Stimulated activated CD8-positive, alpha-beta memory T cell treated with anti-CD3 and anti-CD28 coated beads, Interleukin-12 subunit alpha, Interleukin-12 subunit beta, amount 100 ng/mL, for 4 hours (primary cell): Measurements from ENCODE around the gene TTBK1.

Experiments
- DNase-seq: peaks from one replicate; pipeline ENCODE4 v3.0.0-alpha.2; 2020; ENCODE audit warnings: low read depth

TTBK1 gene

GRCh38 chr6:43304882-43305281 is 61.6 kb downstream of the TTBK1 start:
- no peak for DNase-seq

- DNase-seq = no peak
These were observed 62.8 kb downstream of the TTBK1 start for GRCh38 chr6:43306086-43306485.

DNA sequence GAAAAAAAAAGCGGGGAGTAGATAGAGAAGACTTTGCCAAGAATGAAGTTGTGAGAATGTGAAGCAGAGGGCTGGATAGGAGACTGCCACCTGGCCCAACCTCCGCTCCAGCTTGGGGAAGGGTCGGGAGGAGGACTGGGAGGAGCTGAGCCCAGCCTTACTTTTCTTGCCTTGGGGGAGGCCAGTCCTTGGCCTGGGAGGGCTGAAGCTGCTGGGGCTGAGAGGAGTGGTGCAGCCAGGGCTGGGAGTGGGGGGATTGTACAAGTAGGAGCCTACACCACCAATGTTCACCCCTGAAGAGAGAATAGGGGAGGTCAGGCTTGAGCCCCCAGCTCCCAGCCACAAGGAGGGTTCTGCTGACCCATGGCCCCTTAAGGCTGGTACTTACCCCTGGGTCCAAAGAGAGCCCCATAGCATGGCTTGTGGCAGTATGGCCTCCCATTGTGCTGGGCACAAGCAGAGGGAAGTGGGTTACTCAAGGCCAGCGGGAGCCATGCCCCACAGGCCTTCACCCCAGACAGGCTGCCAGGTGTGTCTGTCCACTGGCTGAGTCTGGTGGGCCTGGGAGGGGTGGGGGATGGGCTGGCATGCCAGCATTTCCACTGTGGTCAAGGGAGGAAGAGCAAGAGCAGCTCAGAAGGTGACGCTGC is 64.3 kb downstream of the TTBK1 start:
- no peak for DNase-seq

- peak; percentile 26 for DNase-seq
These were observed 65.1 kb downstream of the TTBK1 start, which contains the start of gene CRIP3 for GRCh38 chr6:43308101-43308989. Gene CRIP3, minus strand, starts transcription at chr6:43308826. Its CDS starts 34 bp downstream, at chr6:43308792.

- DNase-seq = no peak
These were observed 65.8 kb downstream of the TTBK1 start for GRCh38 chr6:43308990-43309477.

DNA sequence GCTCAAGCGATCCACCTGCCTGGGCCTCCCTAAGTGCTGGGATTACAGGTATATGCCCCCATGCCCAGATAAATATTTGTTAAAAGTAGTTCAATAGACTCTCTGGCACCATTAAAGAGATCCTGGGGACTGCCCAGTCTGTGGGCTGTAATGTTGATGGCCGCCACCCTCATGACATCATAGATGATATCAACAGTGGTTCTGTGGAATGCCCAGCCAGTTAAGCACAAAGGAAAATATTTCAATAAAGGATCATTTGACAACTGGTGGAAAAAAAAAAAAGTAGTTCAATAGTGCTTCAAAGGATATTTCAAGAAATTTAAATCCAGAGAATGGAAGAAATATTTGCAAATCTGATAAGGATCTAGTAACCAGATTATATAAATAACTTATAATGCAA is 66.9 kb downstream of the TTBK1 start:
- no peak for DNase-seq

- no peak for DNase-seq
These were observed 67.3 kb downstream of the TTBK1 start for GRCh38 chr6:43310624-43311023.

DNA sequence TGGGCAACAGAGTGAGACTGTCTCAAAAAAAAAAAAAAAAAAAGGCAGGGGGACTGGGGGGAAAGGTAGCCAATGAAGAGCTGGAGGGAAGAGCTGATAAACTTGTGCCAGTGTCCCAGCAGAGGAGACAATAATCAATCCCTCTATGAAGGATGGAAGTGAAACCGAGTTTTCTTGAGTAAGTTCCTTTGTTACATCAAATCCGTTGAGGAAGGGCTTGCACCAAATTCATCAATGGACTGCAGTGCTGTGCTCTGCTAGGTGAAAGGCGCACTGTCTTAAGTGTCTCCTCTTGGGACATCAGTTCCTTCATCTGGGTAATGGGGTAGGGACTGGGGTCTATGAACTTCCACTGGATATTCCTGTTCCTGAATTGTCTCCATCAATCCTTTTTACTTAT is 68.4 kb downstream of the TTBK1 start:
- DNase-seq = no peak

DNA sequence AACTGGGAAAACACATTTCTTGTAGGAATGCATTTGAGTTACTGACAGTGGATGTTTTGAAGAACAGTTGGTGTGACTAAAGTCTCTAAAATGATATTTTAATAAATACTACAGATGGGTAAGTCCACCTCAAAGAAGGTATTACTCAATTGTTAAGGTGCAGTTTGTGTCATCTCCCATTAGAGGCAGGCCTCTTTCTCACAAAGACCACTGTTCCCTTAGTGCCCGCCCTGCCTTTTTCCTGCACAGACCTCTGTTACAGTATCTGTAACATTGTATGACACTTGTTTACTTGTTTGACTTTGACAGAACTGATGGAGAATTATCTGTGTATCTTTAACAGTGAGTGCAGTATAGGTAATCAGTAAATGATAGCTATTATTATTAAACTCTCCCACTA is 70.5 kb downstream of the TTBK1 start:
- no peak for DNase-seq

GRCh38 chr6:43318011-43318410 is 74.7 kb downstream of the TTBK1 start:
- no peak for DNase-seq

DNA sequence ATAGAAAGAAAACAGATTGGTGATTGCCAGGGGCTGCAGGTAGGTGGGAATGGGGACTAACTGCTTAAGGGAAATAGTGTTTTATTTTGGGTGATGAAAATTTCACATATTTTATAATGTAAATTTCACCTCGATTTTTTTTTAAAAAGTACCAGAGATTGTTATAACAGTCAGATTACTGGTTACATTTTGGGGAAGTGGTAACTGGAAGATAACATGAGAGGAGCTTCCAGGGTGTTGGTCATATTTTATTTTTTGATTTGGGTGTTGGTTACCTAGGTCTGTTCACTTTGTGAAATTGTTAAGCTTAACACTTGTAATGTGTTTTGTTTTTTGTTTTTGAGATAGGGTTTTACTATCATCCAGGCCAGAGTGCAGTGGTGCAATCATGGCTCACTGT is 82.6 kb downstream of the TTBK1 start:
- DNase-seq = no peak

DNA sequence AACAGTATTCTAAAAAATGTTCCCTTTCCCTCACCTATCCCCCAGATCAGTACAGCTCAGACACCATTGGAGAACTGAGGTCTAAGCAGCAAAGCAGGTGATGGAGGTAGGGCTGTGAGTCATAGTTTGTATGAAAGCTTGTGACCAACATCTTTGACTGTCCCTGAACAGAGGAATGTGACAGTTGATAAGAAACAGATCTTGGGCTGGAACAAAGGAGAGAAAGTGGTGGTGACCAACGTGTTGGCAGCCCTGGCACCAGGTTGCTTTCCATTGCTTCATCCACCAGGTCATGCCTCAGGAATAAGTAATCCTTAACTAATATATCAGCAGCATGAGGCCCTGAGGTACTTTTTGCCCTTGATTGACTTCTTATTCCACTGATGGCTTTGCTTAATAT is 85.2 kb downstream of the TTBK1 start:
- DNase-seq = no peak

DNA sequence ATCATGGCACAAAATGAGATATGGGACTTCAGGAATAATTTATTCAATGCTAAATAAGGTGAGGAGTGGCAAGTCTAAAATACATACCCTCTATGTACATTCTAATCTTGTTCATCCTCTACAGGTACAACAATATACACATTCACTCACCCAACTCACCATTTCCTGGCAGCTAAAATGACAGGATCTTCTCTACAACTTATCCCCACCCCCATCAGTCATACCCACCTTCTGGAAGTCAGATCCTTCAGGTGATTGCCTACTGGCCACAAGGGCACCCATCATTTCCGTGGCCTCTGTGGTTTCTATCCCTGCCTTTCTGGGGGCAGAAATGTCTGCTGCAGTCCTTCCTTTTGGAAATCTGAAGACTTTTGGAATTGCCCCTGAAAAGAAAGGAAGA is 88.2 kb downstream of the TTBK1 start:
- no peak for DNase-seq

- no peak for DNase-seq
These were observed 88.6 kb downstream of the TTBK1 start for GRCh38 chr6:43331891-43332290.

DNA sequence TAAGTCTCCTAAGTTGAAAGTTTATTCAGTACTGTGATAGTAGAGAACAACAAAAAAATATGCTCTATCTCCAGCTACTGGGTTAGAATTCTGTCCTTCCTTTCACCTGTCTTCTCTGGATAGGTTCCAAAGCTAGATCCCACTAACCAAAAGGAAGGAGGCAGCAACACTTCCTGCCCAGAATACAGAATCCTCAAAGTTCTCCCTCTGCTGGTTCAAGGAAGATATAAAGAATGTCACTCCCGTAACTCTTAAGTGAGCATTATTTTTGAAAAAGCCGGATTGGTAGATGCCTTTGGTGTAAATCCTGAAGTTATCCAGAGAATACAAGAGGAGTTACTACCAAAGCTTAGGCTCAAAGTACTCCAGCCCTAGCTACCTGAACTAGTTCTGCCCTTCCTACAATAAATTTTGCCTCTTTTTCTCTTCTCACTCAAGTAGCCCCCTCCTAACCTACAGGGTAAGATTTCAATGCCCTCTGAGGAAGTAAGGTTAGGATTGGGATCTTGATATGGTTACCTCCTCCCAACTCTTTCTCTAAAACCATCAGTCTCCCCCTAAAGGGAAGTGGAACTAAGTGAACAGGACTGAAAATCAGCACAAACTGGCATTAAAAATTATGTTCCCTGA is 91.3 kb downstream of the TTBK1 start:
- no peak for DNase-seq

DNA sequence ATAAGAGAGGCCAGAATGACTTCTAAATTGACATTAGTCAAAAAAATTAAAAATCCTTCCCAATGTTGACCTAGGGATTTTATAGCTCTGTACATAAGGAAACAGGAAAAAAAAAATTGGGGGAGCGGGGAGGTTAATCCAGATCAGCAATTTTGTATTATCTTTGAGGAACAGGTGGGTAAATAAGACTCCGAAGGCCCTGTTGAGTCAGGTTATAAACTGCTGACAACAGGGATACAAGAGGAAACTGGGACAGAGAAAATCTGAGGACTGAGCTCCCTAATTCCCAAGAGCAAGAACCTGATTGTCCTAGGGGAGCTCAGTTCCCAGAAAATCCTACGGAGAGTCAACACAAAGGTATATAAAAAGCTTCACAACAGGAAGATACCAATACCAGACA is 92.2 kb downstream of the TTBK1 start:
- DNase-seq = no peak

DNA sequence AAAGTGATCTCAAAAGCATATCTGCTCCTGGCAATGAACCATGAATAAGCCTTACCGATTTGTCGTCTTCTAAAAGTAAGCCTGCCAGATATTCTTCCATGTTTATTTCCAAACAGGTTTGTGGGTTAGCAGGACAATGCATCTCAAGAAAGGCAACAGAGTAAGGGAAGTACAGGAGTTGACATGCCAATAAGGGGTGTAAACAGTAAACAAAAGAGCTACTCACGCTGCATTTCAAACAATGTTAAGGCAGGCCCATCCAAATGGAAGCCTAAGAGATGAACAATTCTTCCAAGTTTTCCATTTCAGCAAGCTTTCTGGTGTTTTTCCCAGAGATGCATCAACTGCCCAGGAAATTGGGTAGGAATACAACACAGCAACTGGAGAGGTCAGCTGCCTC is 93.1 kb downstream of the TTBK1 start:
- DNase-seq = no peak
